IPS-NIHi7 (cell line): ENCODE measurements around the gene GRM4.

Experiments
- DNase-seq: peaks from one replicate; pipeline ENCODE4 v3.0.0; 2012; ENCODE audit warnings: mixed read lengths; ENCODE audit errors: extremely low spot score

The GRM4 gene

DNA sequence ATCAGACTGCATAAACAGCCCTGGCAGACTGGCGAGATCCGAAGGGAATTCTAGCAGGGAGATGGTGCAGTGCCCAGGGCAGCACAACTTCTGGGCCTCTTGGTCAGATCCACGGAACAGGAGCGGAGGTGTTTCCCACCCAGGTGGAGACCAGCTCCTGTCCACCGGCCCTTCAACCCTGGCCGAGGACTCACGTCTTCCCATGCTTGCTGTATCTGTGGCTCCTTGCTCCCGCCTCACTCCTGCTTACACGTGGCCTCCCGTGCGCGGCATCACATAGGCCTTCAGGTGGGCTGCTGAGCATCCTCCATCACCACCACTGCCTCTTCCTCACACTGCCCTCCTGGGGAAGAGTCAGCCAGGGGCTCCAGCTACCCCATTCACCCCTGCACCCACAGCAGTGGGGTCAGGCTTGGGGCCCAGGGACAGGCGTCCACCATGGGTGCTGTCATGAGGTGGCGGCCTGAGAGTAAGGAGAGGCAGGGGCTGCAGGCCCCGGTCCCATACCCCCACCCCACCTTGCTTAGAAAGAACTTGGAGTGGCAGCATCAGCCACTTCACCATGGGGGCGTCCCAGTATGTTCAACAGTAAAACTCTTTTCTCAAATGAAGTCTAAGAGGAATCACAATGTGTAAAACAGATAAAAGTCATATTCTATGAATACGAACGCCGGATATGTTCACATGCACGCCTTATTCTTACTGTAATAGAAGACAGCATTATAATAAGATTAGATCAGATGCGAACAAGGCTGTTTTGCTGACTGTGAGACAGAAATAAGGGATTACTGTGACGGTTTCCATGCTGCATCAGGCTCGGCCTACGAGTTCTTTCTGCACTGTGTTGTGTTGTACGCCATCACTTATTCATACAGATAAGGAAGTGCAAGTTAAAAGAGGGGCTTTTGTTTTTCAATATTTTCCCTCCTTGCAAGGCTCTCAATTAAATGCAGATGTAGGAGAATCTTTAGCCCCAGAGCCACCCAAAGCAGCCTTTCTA lies 165.4 kb downstream of the GRM4 start:
- no peak for DNase-seq

DNA sequence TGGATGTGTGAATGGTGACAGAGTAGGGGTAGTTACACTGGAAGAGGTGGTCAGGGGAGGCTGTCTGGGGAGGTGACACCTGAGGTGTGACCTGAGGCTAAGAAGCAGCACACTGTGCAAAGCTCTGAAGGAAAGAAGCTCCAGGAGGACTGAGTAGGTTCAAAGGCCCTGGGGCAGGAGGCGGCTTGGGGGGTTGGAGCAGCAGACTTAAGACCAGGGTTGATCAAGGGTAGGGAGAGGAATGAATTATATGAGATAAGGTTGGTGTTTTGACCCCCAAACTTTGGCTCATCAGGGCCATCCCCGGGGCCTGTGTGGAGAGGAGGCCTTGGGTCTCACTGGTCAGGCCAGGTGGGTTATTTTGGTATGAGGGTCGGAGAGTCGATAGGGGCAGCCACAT lies 166.1 kb downstream of the GRM4 start:
- no peak for DNase-seq

DNA sequence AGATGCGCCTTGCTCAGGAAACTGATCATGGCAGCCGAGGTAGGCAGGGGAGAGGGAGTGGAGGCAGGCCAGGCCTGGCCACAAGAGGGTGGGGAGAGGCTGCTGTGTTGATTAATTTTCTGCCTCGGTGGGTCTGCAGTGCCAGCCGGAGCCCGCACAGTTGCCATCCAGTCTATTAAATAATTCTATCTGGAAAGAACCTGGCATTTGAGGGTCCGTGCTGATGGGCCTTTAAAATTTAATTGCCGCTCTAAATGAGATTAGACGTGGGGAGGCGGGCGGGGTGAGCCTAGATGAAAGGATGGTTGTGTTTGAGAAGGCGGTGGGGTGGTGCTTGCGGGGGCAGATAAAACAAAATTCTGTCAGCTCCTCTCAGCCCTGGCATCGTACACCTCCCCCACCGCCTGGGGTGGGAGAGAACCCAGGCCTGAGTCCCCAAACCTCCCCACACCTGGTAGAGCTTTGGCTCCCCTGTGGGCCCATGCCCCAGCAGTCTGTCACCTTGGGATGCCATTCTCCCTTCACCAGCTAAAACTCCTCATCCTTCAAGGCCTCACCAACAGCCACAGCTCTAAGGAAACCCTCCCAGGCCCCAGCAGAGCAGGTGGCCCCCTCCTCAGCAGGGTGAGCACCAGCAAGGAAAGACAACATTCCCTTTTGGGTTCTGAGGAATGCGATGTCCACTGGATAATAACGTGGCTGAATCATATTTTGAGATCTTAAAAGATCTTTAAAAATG lies 167.3 kb downstream of the GRM4 start:
- no peak for DNase-seq

GRCh38 chr6:33977606-33978411 lies 168.1 kb downstream of the GRM4 start:
- no peak for DNase-seq

DNA sequence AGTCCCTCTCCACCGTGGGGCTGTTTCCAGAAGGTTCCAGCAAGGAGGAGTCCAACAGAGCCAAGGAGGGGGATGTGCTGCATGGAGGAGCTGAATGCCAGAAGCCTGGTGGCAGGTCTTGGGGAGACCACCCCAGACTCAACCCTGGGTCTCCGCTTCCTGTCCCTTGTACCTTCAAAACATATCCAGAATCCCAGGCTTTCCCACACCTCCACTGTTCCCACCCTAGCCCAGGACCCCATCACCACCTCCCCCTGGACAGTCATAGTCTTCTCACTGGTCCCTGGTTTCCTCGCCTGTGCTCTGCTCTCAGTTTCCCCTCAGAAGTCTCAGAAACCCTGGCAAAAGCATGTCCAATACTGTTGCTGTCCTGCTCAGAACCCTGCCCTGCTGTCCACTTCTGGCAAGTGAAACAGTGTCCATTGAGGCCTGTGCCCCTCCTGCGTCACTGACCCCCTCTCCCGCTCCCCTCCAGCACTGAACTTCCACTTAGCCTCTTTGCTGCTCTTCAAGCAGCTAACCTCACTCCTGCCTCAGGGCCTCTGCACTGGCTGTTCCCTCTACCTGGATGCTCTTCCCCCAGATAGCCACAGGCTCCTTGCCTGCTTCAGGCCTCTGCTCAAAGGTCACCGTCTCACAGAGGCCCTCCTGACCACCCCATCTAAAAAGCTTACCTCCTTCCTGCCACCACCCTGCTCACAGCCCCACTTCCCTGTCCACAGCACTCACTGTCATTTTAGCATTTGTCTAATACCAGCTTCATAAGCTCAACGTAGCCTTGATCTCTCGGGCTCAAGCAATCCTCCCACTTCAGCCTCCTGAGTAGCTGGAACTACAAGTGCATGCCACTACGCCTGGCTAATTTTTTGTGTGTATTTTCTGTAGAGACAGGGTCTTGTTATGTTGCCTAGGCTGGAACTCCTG lies 169.2 kb downstream of the GRM4 start:
- DNase-seq, result no peak

DNA sequence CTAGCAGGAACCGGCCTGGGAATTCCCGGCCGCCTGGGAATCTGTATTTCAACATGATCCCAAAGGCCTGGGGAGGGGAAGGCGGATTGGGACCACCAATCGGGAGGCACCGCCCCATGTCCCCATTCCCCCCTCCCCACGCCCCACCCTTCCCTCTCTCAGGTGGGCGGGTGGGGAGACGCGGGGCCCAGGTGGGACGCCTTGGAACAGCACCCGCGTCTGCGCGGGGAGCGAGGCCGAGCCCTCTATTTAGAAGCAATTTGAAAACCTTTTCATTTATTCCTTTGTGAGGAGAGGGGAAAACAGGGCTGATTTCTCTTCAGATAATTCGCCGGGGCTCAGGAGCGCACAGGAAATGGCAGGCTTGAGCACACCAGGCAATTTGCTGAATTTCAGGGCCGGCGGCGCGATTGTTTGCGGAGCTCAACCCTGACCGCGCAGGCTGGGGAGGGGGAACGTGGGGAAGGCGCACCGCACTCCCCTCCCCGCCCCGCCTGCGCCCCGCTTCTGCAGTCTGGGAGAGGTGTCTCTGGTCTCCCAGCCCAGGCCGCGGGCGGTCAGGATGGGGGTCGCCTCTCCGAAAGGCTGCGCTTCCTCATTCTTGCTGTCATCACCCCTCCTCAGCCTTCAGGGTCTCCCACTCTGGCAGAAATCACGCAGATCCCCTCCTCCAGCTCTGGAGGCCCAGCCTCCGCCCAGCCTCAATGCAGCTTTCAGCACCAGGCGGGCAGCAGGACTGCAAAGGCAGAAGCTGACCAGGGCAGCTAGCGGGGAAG lies 170.0 kb downstream of the GRM4 start:
- DNase-seq, result peak; percentile 64

- DNase-seq, result no peak
These were observed 171.4 kb downstream of the GRM4 start for GRCh38 chr6:33974471-33974870.

GRCh38 chr6:33974030-33974429 lies 171.9 kb downstream of the GRM4 start:
- DNase-seq, result no peak

GRCh38 chr6:33971580-33971979 lies 174.3 kb downstream of the GRM4 start:
- DNase-seq, result no peak
